WTC11 (cell line): ENCODE measurements around the gene ADAM8. TPM values are rescaled to one million over a fixed set of nuclear protein-coding genes. Genes with fewer than 3 reads are reported as not detected.
A peak's percentile ranks its signal among the peaks of the same experiment; 100 is the strongest.

Experiments used
- ATAC-seq: fragments of 200-7000 bp; cut with Tn5 transposase; 2 replicates; pipeline ENCODE4 v1.10.0; 2021; ENCODE audit warnings: mild to moderate bottlenecking, moderate library complexity
- CTCF ChIA-PET: fragments of 300-600 bp; sonication (Branson Sonifier 250); formaldehyde crosslinking; loops from one replicate; lab custom pipeline; 2021; ENCODE audit warnings: antibody characterized with exemption; lab: Charles Lee
- POLR2A ChIA-PET: fragments of 350-600 bp; sonication (Branson Sonifier 250); formaldehyde crosslinking; loops from one replicate; lab custom pipeline; 2021; ENCODE audit warnings: antibody characterized with exemption; lab: Charles Lee
- DNase-seq: peaks from one replicate; pipeline ENCODE4 v3.0.0; 2021; ENCODE audit warnings: low spot score
- H3K27ac Mint-ChIP-seq: 2 replicates; pipeline ENCODE4 v1.8.0; 2021; ENCODE audit warnings: mixed read lengths
- H3K27me3 Mint-ChIP-seq: 2 replicates; pipeline ENCODE4 v1.8.0; 2021; ENCODE audit warnings: low read depth, mild to moderate bottlenecking, moderate library complexity, mixed read lengths
- H3K36me3 Mint-ChIP-seq: 2 replicates; pipeline ENCODE4 v1.8.0; 2021; ENCODE audit warnings: mixed read lengths
- H3K4me1 Mint-ChIP-seq: 2 replicates; pipeline ENCODE4 v1.8.0; 2022; ENCODE audit warnings: mixed read lengths
- H3K4me3 Mint-ChIP-seq: 2 replicates; pipeline ENCODE4 v1.8.0; 2021; ENCODE audit warnings: mild to moderate bottlenecking, moderate library complexity, mixed read lengths
- H3K9me3 Mint-ChIP-seq: 2 replicates; pipeline ENCODE4 v1.8.0; 2021; ENCODE audit warnings: mixed read lengths
- ATF6 ChIP-seq: sonication (generic); formaldehyde crosslinking; IDR thresholded peaks from 2 replicates; pipeline ENCODE4 v1.8.1; 2023; ENCODE audit warnings: mild to moderate bottlenecking, missing genetic modification reagents
- CBFB ChIP-seq: sonication (generic); formaldehyde crosslinking; IDR thresholded peaks from 2 replicates; pipeline ENCODE4 v1.8.1; 2022; ENCODE audit warnings: mild to moderate bottlenecking, low read depth, missing genetic modification reagents
- CREM ChIP-seq: sonication (generic); formaldehyde crosslinking; IDR thresholded peaks from 2 replicates; pipeline ENCODE4 v1.8.1; 2022; ENCODE audit warnings: mild to moderate bottlenecking, missing genetic modification reagents, moderate library complexity
- EMX1 ChIP-seq: fragments of 250-450 bp; sonication (Bioruptor Pico); IDR thresholded peaks from 2 replicates; pipeline ENCODE4 v1.8.0; 2021; ENCODE audit warnings: mild to moderate bottlenecking
- ERG ChIP-seq: fragments of 250-450 bp; sonication (Bioruptor Pico); IDR thresholded peaks from 2 replicates; pipeline ENCODE4 v1.8.0; 2021; ENCODE audit warnings: mild to moderate bottlenecking
- FOXP1 ChIP-seq: sonication (generic); formaldehyde crosslinking; IDR thresholded peaks from 2 replicates; pipeline ENCODE4 v1.8.0; 2022; ENCODE audit warnings: missing genetic modification reagents, mild to moderate bottlenecking, moderate library complexity, borderline replicate concordance
- GTF2I ChIP-seq: fragments of 250-450 bp; sonication (Bioruptor Pico); conservative IDR thresholded peaks from 2 replicates; pipeline ENCODE4 v1.4.0; 2021; ENCODE audit warnings: mild to moderate bottlenecking
- HMGXB4 ChIP-seq: sonication (generic); formaldehyde crosslinking; IDR thresholded peaks from 2 replicates; pipeline ENCODE4 v1.8.1; 2023; ENCODE audit warnings: mild to moderate bottlenecking, moderate library complexity, missing genetic modification reagents
- JAZF1 ChIP-seq: fragments of 250-450 bp; sonication (Bioruptor Pico); IDR thresholded peaks from 2 replicates; pipeline ENCODE4 v1.9.0; 2021; ENCODE audit warnings: moderate library complexity, mild to moderate bottlenecking, inconsistent platforms
- KAT7 ChIP-seq: sonication (generic); formaldehyde crosslinking; IDR thresholded peaks from 2 replicates; pipeline ENCODE4 v1.8.1; 2023; ENCODE audit warnings: missing genetic modification reagents, mild to moderate bottlenecking, borderline replicate concordance
- NR3C1 ChIP-seq: sonication (generic); formaldehyde crosslinking; conservative IDR thresholded peaks from 2 replicates; pipeline ENCODE4 v1.8.1; 2023; ENCODE audit warnings: low read depth, mild to moderate bottlenecking, missing genetic modification reagents
- SP1 ChIP-seq: sonication (generic); formaldehyde crosslinking; conservative IDR thresholded peaks from 2 replicates; pipeline ENCODE4 v1.8.1; 2022; ENCODE audit warnings: missing genetic modification reagents
- TP53 ChIP-seq: sonication (generic); formaldehyde crosslinking; IDR thresholded peaks from 2 replicates; pipeline ENCODE4 v1.8.1; 2023; ENCODE audit warnings: mild to moderate bottlenecking, missing genetic modification reagents
- ZBTB43 ChIP-seq: sonication (generic); formaldehyde crosslinking; IDR thresholded peaks from 2 replicates; pipeline ENCODE4 v1.8.1; 2023; ENCODE audit warnings: mild to moderate bottlenecking, missing genetic modification reagents
- ZNF121 ChIP-seq: sonication (generic); formaldehyde crosslinking; IDR thresholded peaks from 2 replicates; pipeline ENCODE4 v1.8.0; 2023; ENCODE audit warnings: missing genetic modification reagents
- ZNF219 ChIP-seq: sonication (generic); formaldehyde crosslinking; IDR thresholded peaks from 2 replicates; pipeline ENCODE4 v1.8.0; 2023; ENCODE audit warnings: missing genetic modification reagents, mild to moderate bottlenecking, borderline replicate concordance
- ZNF263 ChIP-seq: sonication (generic); formaldehyde crosslinking; IDR thresholded peaks from 2 replicates; pipeline ENCODE4 v1.8.1; 2022; ENCODE audit warnings: low read depth, mild to moderate bottlenecking, moderate library complexity, missing genetic modification reagents
- ZNF423 ChIP-seq: fragments of 250-450 bp; sonication (Bioruptor Pico); IDR thresholded peaks from 2 replicates; pipeline ENCODE4 v2.1.2; 2022; ENCODE audit warnings: mild to moderate bottlenecking, moderate library complexity
- ZNF671 ChIP-seq: fragments of 250-450 bp; sonication (Bioruptor Pico); IDR thresholded peaks from 2 replicates; pipeline ENCODE4 v1.8.0; 2021; ENCODE audit warnings: mild to moderate bottlenecking
- total RNA-seq: library from RNA; stranded (reverse); gene quantifications from 3 replicates; pipeline ENCODE4 v1.2.3, GENCODE V29; 2021

ADAM8 gene
- total RNA-seq, 1 experiment from 2014 or later: 7.2 TPM

GRCh38 chr10:133219782-133220181 is 56.9 kb downstream of the ADAM8 start (continued):
- TF ChIP-seq TP53 (CRISPR knock-in tag) (peak; percentile 56; the same call in 1 of the 2 replicates), ZNF121 (CRISPR knock-in tag) (no peak), CBFB (CRISPR knock-in tag) (no peak), ZBTB43 (no peak), FOXP1 (no peak), CREM (no peak), KAT7 (CRISPR knock-in tag) (no peak), ZNF671 (no peak)

- no peak for ATAC-seq
These were observed 57.8 kb downstream of the ADAM8 start for GRCh38 chr10:133218891-133219290.

More at GRCh38 chr10:133218891-133219290, 57.8 kb downstream of the ADAM8 start:
- POLR2A ChIA-PET: no interaction called here
- no peak for DNase-seq
- Mint-ChIP-seq H3K27me3 (no peaks in the 10 kb centered on the region), H3K27ac (no peak overlapping the region), H3K4me3 (no peak overlapping the region), H3K4me1 (peaks cover 10% of the 10 kb centered on the region), H3K9me3 (no peaks in the 10 kb centered on the region), H3K36me3 (peaks cover 8% of the 10 kb centered on the region; the same call in 1 of the 2 replicates)
- TF ChIP-seq FOXP1 (no peak), EMX1 (CRISPR knock-in tag) (no peak), NR3C1 (CRISPR knock-in tag) (no peak), GTF2I (CRISPR knock-in tag) (no peak), ZNF423 (CRISPR knock-in tag) (no peak), ZNF219 (no peak), ZNF671 (no peak), SP1 (CRISPR knock-in tag) (no peak), ERG (CRISPR knock-in tag) (no peak), ZBTB43 (no peak), JAZF1 (CRISPR knock-in tag) (no peak), ATF6 (no peak), ZNF263 (CRISPR knock-in tag) (no peak), HMGXB4 (no peak)
- CTCF ChIA-PET: interaction anchor here (1.1 to 1.6 kb wide), 5 partner anchors 15 to 280 kb away, joined by 3 to 7 read pairs (median 4); no protein-coding TSS in a partner anchor
